HepG2 (cell line): ENCODE results near the gene ANTKMT. TPM values are rescaled to one million over a fixed set of nuclear protein-coding genes. Genes with fewer than 3 reads are reported as not detected.

Source experiments
- CEBPG ChIP-seq: IDR thresholded peaks from 2 replicates; pipeline ENCODE4 v1.6.1; 2016
- ELF4 ChIP-seq: sonication (generic); formaldehyde crosslinking; IDR thresholded peaks from 2 replicates; pipeline ENCODE4 v1.5.0; 2020; ENCODE audit warnings: missing genetic modification reagents, mild to moderate bottlenecking, moderate library complexity, borderline replicate concordance
- FOXM1 ChIP-seq: sonication (generic); formaldehyde crosslinking; IDR thresholded peaks from 2 replicates; pipeline ENCODE4 v1.5.0; 2020; ENCODE audit warnings: missing genetic modification reagents
- GPN1 ChIP-seq: sonication (generic); formaldehyde crosslinking; IDR thresholded peaks from 2 replicates; pipeline ENCODE4 v1.5.1; 2020; ENCODE audit warnings: missing genetic modification reagents, borderline replicate concordance
- HNF4A ChIP-seq: sonication (generic); formaldehyde crosslinking; IDR thresholded peaks from 2 replicates; pipeline ENCODE4 v1.4.0; 2020; ENCODE audit warnings: missing genetic modification reagents
- JDP2 ChIP-seq: sonication (generic); formaldehyde crosslinking; IDR thresholded peaks from 2 replicates; pipeline ENCODE4 v1.8.1; 2022; ENCODE audit warnings: missing genetic modification reagents, borderline replicate concordance
- LCORL ChIP-seq, 2 experiments: fragments of 450-650 bp in 1 of 2; sonication (generic) in 1 of 2; formaldehyde crosslinking in 1 of 2; IDR thresholded peaks; 2 replicates each; pipeline versions ENCODE4 v1.5.0 to v1.6.1; 2017 to 2020; ENCODE audit warnings: antibody characterized with exemption in 1 of 2, missing genetic modification reagents in 1 of 2
- PHF8 ChIP-seq: sonication (generic); formaldehyde crosslinking; IDR thresholded peaks from 2 replicates; pipeline ENCODE4 v1.5.0; 2020; ENCODE audit warnings: missing genetic modification reagents
- RELA ChIP-seq: sonication (generic); formaldehyde crosslinking; IDR thresholded peaks from 2 replicates; pipeline ENCODE4 v1.4.0; 2020; ENCODE audit warnings: missing genetic modification reagents
- TAF1 ChIP-seq: sonication (generic); formaldehyde crosslinking; IDR thresholded peaks from 2 replicates; pipeline ENCODE4 v1.4.0; 2020; ENCODE audit warnings: missing genetic modification reagents
- TARDBP ChIP-seq: sonication (generic); formaldehyde crosslinking; IDR thresholded peaks from 2 replicates; pipeline ENCODE4 v1.8.0; 2022; ENCODE audit warnings: mild to moderate bottlenecking, missing genetic modification reagents
- TCF7L2 ChIP-seq: IDR thresholded peaks from 2 replicates; pipeline ENCODE4 v1.6.1; 2011; ENCODE audit warnings: mild to moderate bottlenecking, low read depth, low read length, moderate library complexity
- TSC22D2 ChIP-seq: sonication (generic); formaldehyde crosslinking; IDR thresholded peaks from 2 replicates; pipeline ENCODE4 v1.5.1; 2020; ENCODE audit warnings: missing genetic modification reagents, mild to moderate bottlenecking, borderline replicate concordance
- ZEB1 ChIP-seq: IDR thresholded peaks from 2 replicates; pipeline ENCODE4 v1.6.1; 2012; ENCODE audit warnings: mild to moderate bottlenecking, low read depth, inconsistent platforms; ENCODE audit not compliant: insufficient replicate concordance
- ZKSCAN5 ChIP-seq: sonication (generic); formaldehyde crosslinking; IDR thresholded peaks from 2 replicates; pipeline ENCODE4 v1.5.1; 2020; ENCODE audit warnings: mild to moderate bottlenecking, missing genetic modification reagents
- ZNF383 ChIP-seq: sonication (generic); formaldehyde crosslinking; IDR thresholded peaks from 2 replicates; pipeline ENCODE4 v1.4.0; 2020; ENCODE audit warnings: missing genetic modification reagents, mild to moderate bottlenecking, borderline replicate concordance
- ZNF44 ChIP-seq: sonication (generic); formaldehyde crosslinking; IDR thresholded peaks from 2 replicates; pipeline ENCODE4 v1.5.1; 2020; ENCODE audit warnings: mild to moderate bottlenecking, missing genetic modification reagents
- ZNF570 ChIP-seq: sonication (generic); formaldehyde crosslinking; IDR thresholded peaks from 2 replicates; pipeline ENCODE4 v1.4.0; 2020; ENCODE audit warnings: mild to moderate bottlenecking, missing genetic modification reagents, borderline replicate concordance
- ZSCAN31 ChIP-seq: sonication (generic); formaldehyde crosslinking; IDR thresholded peaks from 2 replicates; pipeline ENCODE4 v1.5.0; 2020; ENCODE audit warnings: low read depth, mild to moderate bottlenecking, missing genetic modification reagents
- polyA plus RNA-seq, 8 experiments: library from polyadenylated mRNA; depleted of rRNA in 3 of 8; stranded (reverse) in 7 of 8; unstranded in 1 of 8; fragments of >200 nt; fragmentation: Illumina TruSeq in 4 of 8; extraction: Trizol in 4 of 8; gene quantifications; 2 replicates each; pipeline versions ENCODE4 v1.2.1 to v1.2.3, GENCODE V29; 2011 to 2016; ENCODE audit warnings: low read depth in 4 of 8, missing spikeins in 1 of 8, mixed read lengths in 1 of 8; ENCODE audit not compliant: insufficient read depth in 1 of 8
- total RNA-seq, 5 experiments: library from RNA; depleted of rRNA; stranded (reverse); fragments of >200 nt; fragmentation: Illumina TruSeq; extraction: Trizol; gene quantifications; 2 replicates each; pipeline ENCODE4 v1.2.3, GENCODE V29; 2016; ENCODE audit warnings: low read depth in 1 of 5
- TF ChIP-seq, protein P1 (sequence below), 2 experiments: sonication (generic) in 1 of 2; formaldehyde crosslinking in 1 of 2; IDR thresholded peaks; 2 replicates each; pipeline versions ENCODE4 v1.4.0 to v1.6.1; 2018 to 2020; ENCODE audit warnings: missing genetic modification reagents in 2 of 2, borderline replicate concordance in 1 of 2, low read depth in 1 of 2, mild to moderate bottlenecking in 1 of 2, missing biosample characterization in 1 of 2
- TF ChIP-seq, protein P2 (sequence below), 2 experiments: sonication (generic) in 1 of 2; formaldehyde crosslinking in 1 of 2; IDR thresholded peaks; 2 replicates each; pipeline versions ENCODE4 v1.6.1 to v1.9.0; 2014 to 2022; ENCODE audit warnings: antibody characterized with exemption in 1 of 2, borderline replicate concordance in 1 of 2, inconsistent platforms in 1 of 2, low read depth in 1 of 2, missing genetic modification reagents in 1 of 2
- TF ChIP-seq, protein P3 (sequence below): sonication (generic); formaldehyde crosslinking; IDR thresholded peaks from 2 replicates; pipeline ENCODE4 v1.4.0; 2020; ENCODE audit warnings: mild to moderate bottlenecking, missing genetic modification reagents

Gene ANTKMT
- total and polyA plus RNA-seq, 2 of the 13 experiments (the other 11 are each of a cell fraction or from before 2014, with no cell fraction given): 7.5 to 47.8 TPM

DNA sequence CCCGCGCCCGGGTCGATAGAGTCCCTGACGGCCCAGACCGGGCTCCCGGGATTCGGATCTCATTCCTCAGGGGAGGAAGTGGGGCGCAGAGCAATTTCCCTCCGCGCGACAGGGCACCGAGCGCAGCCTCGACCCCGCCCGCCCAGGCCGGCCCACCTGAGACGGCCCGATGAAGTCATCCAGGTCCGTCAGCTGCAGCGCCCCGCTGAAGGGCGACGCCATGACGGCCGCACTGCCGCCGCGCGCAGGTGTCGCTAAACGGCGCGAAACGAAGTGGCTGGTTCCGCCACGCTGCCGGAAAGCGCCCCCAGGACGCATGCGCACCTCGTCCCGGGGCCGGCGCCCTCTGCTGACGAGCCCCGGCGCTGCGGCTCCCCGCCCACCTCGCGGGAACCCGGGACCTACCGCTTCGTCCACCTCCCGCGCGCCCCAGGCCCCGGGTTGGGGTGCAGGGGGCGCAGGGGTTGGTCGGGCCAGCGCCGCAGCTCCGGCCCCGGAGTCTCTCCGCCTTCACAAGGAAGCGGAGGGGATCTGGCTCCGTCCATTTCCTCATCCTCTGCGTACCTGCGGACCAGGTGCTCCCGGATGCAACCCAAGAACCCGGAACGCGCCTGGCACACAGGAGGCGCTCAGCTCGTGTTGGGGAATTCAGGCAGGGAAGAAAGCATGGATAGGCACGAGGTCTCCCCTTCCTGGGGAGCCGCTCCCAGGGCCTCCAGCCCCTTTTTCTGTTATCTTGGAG, 20.0 kb downstream of the ANTKMT start, which contains the start of gene CIAO3 (continued):
- TF ChIP-seq, protein P1, sequence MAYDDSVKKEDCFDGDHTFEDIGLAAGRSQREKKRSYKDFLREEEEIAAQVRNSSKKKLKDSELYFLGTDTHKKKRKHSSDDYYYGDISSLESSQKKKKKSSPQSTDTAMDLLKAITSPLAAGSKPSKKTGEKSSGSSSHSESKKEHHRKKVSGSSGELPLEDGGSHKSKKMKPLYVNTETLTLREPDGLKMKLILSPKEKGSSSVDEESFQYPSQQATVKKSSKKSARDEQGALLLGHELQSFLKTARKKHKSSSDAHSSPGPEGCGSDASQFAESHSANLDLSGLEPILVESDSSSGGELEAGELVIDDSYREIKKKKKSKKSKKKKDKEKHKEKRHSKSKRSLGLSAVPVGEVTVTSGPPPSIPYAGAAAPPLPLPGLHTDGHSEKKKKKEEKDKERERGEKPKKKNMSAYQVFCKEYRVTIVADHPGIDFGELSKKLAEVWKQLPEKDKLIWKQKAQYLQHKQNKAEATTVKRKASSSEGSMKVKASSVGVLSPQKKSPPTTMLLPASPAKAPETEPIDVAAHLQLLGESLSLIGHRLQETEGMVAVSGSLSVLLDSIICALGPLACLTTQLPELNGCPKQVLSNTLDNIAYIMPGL (CRISPR knock-in tag; IDR thresholded peaks at IDR 0.05; ENCODE audit: borderline replicate concordance in 1 of 2, low read depth in 1 of 2): peak; percentile 94 to 95
- TF ChIP-seq TSC22D2 (CRISPR knock-in tag) (peak; percentile 90), ZNF570 (no peak), JDP2 (CRISPR knock-in tag) (no peak; the same call in 1 of the 2 replicates), ZKSCAN5 (CRISPR knock-in tag) (no peak), RELA (CRISPR knock-in tag) (peak; percentile 66; the same call in 1 of the 2 replicates), HNF4A (no peak), ELF4 (CRISPR knock-in tag) (peak; percentile 68; the same call in 1 of the 2 replicates), TCF7L2 (no peak), GPN1 (no peak), ZNF383 (CRISPR knock-in tag) (0 out of 2 replicates have a peak, but pooled peaks have one; percentile 68), ZSCAN31 (CRISPR knock-in tag) (peak; percentile 71), CEBPG (CRISPR knock-in tag) (peak; percentile 57), FOXM1 (no peak), ZNF44 (peak; percentile 92; the same call in 1 of the 2 replicates), TAF1 (CRISPR knock-in tag) (peak; percentile 96), LCORL (IDR thresholded peaks at IDR 0.05) (no peak), LCORL (CRISPR knock-in tag; IDR thresholded peaks at IDR 0.05) (peak; percentile 75), ZEB1 (peak; percentile 98), TARDBP (CRISPR knock-in tag) (peak; percentile 93), PHF8 (peak; percentile 82)
- TF ChIP-seq, protein P2, sequence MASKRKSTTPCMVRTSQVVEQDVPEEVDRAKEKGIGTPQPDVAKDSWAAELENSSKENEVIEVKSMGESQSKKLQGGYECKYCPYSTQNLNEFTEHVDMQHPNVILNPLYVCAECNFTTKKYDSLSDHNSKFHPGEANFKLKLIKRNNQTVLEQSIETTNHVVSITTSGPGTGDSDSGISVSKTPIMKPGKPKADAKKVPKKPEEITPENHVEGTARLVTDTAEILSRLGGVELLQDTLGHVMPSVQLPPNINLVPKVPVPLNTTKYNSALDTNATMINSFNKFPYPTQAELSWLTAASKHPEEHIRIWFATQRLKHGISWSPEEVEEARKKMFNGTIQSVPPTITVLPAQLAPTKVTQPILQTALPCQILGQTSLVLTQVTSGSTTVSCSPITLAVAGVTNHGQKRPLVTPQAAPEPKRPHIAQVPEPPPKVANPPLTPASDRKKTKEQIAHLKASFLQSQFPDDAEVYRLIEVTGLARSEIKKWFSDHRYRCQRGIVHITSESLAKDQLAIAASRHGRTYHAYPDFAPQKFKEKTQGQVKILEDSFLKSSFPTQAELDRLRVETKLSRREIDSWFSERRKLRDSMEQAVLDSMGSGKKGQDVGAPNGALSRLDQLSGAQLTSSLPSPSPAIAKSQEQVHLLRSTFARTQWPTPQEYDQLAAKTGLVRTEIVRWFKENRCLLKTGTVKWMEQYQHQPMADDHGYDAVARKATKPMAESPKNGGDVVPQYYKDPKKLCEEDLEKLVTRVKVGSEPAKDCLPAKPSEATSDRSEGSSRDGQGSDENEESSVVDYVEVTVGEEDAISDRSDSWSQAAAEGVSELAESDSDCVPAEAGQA (IDR thresholded peaks at IDR 0.05; ENCODE audit: low read depth): peak; percentile 89
- TF ChIP-seq, protein P2 (CRISPR knock-in tag; IDR thresholded peaks at IDR 0.05; ENCODE audit: borderline replicate concordance): no peak
- TF ChIP-seq, protein P3, sequence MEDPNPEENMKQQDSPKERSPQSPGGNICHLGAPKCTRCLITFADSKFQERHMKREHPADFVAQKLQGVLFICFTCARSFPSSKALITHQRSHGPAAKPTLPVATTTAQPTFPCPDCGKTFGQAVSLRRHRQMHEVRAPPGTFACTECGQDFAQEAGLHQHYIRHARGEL (CRISPR knock-in tag): no peak
